NCI-H1092 treated with DMSO at 0.1 percent for 48 hours (cell line): ENCODE measurements around the gene RHPN2.
A peak's percentile ranks its signal among the peaks of the same experiment; 100 is the strongest.

Experiments
- DNase-seq: peaks from one replicate; lab custom pipeline; 2025; lab: John Stamatoyannopoulos, UW

The RHPN2 gene

DNA sequence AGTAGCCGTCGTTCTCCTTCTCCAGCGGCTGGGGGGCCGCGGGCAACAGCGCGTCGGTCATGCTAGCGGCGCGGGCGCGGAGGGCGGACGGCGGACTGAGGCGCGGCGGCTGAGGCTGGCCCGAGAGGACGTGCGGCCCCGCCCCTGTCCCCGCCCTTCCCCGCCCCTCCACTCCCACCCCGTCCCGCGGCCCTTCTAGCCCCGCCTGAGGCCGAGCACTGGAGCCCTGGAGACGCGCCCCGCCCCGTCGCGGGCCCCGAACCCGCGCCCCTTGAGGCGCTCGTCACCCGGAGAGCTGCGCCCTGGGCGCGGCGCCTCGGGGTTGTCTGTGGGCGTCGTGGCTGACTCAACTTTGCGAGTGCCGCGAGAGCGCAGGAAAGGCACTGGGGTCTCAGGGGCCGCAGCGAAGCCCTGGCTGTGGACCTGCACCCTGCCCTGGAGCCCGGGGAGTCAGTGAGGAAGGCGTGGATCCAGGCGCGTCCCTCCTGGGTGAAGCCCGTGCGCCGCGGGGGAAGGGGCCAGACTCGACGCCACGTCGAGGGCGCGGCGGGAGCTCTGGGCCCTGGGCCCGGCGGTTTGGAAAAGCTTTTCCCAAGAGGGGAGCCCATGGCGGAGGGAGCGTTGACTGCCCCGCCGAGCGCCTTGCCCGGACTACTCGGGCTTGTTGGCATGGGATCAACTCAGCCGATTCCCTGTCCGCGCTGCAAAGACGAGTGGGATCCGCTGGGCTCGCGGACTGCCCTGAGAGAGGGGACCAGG, at the start of gene RHPN2:
TSS of gene RHPN2 (minus strand) at position 97 of the 759 bp plus-strand sequence. CDS start at position 61, 36 bp downstream.
- DNase-seq = peak; percentile 8

DNA sequence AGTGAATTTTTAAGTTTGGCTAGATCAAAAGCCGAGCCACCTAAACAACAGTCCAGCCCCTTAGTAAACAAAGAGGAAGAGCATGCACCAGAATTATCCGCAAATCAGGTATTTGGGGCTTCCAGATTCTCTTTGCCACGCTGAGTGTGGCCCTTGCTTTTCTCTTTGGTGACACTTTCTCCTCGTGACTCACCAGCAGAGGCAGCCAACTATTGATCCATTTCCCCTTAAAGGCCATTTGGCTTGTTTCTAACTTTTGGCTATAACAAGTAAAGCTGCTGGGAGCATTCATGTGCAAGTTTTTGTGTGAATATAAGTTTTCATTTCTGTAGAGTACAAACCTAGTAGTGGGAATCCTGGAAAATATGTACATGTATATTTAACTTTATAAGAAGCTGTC, 49.6 kb upstream of the RHPN2 start:
- no peak for DNase-seq

- no peak for DNase-seq
Measured at GRCh38 chr19:33111587-33111986, 46.9 kb upstream of the RHPN2 start.

- no peak for DNase-seq
Measured at GRCh38 chr19:33110137-33110910, 45.6 kb upstream of the RHPN2 start.

- no peak for DNase-seq
Measured at GRCh38 chr19:33108161-33108560, 43.5 kb upstream of the RHPN2 start.

DNA sequence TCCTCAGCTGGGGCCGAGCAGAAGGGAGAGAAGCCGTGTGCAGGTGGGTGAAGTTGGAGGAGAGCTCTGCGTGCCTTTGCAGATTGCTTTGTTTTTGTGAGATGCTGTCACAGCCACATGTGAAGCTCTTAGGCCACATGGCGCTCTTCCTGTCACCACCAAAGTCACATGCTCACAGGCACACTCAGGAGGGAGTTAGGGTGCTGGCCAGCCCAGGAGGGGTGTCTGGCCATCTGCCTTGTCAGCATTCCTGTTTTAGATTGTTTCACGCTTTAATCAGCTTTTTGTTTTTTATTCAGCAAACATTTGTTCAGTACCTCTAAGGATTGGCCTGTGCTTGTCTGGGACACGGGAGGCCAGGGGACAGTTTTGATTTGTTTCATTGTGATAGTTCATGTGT, 38.2 kb upstream of the RHPN2 start:
- DNase-seq = no peak

GRCh38 chr19:33100894-33101644, 36.4 kb upstream of the RHPN2 start:
- DNase-seq = no peak

DNA sequence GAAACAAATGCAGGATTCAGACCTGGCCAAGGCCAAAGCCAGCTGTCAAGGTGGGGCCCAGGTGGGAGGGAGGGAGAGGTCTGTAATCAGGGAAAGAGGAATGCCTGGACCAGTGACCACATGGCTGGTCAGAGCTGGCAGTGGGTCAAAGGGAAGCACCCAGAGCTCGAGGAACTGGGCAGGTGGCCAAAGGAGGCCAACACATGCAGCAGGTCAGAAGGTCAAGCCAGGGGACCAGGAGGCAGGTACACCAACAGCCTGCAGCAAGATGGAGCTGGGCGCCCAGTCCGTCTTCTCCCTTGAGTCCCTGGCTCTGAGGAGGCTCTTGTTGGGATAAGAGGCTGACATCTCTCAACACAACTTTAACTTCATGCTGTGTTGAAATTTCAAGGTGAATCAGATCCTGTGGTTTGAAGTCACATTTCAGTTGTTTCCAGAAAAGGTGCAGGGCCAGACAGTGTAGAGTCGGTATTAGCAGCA, 33.4 kb upstream of the RHPN2 start:
- no peak for DNase-seq

DNA sequence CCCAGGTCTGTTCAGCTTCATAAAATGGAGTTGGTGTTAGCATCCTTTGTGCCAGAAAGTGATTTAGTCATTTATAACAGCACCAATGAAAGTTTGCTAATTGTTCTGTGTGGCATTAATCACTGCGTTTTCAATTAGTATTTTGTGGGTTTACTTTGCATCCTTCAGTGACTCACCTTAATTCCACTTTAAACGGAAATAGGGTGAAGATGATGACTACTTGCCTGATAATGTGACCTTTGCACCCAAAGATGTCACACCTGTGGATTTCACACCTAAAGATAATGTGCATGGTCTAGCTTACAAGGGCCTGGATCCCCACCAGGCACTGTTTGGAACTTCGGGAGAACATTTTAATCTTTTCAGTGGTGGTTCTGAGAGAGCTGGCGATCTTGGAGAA, 31.3 kb upstream of the RHPN2 start:
- no peak for DNase-seq

DNA sequence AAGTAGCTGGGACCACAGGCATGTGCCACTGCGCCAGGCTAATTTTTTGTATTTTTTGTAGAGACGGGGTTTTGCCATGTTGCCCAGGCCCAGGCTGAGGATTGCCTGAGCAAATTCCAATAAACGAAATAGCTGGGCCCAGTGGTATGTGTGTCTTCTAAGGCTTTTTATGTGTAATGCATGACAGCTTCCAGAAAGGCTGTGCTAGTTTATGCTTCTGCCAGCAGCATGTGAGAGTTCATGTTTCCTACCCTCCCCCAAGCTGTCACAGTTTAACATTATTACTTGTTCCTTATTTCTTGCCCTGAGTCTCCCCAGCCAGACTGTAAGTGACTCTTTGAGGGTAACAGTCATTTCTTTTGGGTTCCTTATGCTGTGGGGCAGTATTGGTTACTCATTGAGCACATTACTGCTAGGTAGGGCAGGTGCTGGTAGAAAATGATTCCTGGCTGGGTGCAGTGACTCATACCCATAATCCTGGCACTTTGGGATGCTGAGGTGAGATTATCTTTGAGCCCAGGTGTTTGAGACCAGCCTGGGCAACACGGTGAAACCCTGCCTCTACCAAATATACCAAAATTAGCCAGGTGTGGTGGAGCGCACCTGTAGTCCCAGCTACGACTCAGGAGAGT, 29.9 kb upstream of the RHPN2 start:
- no peak for DNase-seq

DNA sequence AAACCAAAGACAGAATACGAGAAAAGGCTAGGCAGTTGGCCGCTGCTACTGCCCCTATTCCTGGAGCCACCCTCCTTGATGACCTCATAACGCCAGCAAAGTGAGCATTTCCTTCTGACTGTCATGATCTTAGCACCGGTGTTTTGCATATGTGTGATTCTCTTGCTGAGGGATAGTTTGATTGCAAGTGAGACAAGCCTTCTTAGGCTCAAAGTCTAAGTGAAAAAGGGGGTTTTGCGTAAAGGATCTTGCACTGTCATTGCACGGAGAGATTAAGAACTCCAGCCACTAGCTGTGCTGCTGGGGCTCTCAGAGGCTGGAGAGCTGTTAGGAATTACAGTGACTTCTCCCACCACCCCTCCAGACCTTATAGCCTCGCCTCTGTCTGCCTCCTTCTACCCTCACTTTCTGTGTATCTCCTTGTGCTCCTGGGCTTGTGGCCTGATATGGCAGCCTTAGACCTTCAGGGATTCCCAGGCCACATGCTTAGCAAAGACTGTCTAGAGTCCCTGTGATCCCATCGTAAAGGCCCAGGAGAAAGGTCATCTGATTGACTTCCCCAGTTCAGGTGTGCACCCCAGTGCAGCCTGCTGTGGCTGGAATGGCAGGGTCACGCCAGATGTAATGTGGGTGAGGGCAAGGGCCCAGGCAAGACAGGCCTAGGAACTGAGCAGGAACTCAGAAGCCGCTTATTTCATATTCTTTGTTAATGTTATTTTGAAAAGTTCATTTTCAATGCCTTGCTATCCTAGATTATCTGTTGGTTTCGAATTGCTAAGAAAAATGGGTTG, 28.9 kb upstream of the RHPN2 start:
- DNase-seq = no peak

DNA sequence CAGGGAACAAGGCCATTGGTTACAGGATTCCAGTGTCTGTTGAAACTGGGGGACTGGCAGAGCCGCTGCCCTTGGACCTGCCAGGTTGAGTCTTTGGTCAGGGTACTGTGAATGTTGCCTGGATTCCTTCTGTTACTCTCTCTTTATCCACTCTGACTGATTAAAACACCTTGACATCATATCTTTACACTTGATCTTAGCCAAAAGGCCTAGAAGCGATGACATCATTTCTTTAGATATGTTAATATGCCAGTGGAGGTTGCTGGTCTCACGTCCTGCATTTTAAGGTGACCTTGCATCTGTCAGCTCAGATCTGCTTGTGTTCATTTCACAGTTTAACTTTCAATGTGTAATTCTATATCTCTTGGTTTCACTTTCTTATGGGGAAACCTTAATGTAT, 25.5 kb upstream of the RHPN2 start:
- DNase-seq = no peak

DNA sequence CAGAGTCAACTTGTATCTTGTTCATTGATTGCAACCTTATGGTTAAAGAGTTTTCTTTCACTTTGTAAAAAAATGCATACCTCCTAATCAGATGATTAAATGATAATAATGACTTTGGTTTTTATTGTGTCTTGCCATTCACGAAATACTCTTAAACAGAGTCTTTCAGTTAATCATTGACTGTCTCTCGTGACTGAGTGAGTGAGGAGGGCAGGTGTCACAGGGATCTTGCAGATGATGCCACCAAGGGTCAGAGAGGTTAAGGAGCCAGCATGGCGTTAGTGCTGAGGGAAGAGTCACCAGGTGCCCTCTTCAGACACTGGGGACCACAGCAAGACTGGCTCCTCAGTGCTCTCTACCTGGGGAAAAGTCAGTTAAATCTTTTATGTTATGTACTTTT, 24.3 kb upstream of the RHPN2 start:
- DNase-seq = no peak

DNA sequence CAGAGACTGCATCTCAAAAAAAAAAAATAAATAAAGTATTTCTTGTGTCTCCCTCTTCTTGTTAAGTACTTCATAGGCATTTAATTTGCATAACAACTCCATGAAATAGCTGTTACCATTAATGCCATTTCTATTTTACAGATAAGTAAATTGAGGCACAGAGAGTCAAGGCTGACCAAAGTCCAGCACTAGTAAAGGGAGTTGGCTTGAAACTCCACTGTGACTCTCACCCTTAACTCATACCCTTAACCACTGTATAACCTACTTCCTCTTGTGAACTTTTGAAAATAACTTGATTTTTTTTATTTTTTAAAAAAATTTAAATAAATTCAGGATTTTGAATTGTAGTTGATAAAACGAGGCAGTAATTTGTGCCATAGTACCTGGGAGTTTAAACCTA, 22.3 kb upstream of the RHPN2 start:
- no peak for DNase-seq

DNA sequence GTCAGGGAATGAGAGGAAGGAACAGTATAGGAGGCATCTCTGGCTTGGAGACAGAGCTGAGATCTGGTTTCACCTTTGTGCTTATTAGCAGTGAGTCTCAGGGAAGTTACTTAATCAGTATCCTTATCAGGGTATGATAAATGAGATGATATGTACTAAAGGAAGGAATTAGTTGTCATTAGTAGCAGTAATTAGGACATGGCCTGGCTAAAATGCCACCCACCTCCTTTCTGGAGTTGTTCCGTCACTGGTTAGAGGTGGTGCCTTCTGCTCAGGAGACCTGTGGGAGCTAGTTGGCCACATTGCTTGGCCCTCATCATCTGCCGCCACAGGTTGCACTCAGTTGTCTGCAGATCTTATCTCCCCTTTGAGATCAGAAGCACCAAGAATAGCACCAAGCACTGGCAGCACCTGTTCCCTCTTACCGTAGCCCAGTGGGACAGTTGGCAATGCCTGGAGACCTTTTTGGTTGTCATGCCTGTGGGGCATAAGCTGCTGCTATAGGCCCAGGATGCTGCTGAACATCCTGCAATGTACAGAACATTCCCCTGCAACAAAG, 21.0 kb upstream of the RHPN2 start:
- no peak for DNase-seq

- DNase-seq = peak; percentile 76
Measured at GRCh38 chr19:33080761-33081681, 16.3 kb upstream of the RHPN2 start, which contains the start of gene GPATCH1. Gene GPATCH1 (plus strand): TSS chr19:33081181. CDS start chr19:33081194, 13 bp downstream.

GRCh38 chr19:33075519-33075918, 10.8 kb upstream of the RHPN2 start:
- DNase-seq = no peak

GRCh38 chr19:33071887-33072286, 7.2 kb upstream of the RHPN2 start:
- no peak for DNase-seq

- DNase-seq = no peak
Measured at GRCh38 chr19:33067121-33067520, 2.4 kb upstream of the RHPN2 start.

- no peak for DNase-seq
Measured at GRCh38 chr19:33066543-33066942, 1.9 kb upstream of the RHPN2 start.
